ENCODE measurements around the gene MACROD1. TPM values are rescaled to one million over a fixed set of nuclear protein-coding genes. Genes with fewer than 3 reads are reported as not detected.

The MACROD1 gene
- total RNA-seq, 1 donor from 2014 or later: 20.2 TPM

DNA sequence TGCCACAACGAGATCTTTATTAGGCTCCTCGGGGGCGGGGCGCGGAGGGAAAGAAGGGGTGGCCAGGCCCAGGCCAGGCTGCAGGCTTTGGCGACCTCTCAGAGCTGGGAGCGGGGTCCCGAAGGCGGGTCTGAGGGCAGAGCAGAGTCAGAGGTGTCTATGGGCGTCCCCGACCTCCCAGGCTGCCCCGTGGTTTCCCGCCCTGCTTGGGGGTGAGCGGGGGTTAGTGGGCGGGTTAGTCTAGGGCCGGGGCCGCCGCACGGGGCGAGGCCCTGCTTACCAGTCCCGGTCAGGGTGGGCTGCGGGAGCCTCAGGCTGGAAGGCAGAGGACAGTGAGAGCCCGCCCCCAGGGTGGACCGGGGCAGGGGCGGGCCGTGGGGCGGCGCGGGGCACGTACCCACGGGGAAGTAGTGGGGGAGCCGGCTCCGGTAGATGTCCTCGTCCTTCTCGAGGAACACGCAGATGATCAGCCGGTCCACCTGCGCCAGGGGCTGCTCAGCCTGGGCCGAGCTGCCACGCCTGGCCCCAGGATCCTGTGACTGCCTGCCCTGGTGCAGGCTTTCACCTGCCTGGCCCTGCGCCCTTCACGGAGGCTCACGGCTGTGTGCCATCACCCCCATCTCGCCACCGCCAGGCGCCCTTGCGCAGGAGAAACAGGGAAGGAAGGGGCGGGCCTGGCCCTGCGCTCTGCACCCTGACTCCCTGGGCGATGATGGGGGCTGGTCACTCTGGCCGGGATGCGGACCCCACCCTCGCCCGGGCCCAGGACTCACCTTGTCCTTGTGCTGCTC is 167.2 kb downstream of the MACROD1 start:
- intact Hi-C loops (cut with micrococcal nuclease): loop anchor here (1.0 kb wide), 1 partner anchor 24 kb away; the partner anchor contains the start of gene COX8A
- Mint-ChIP-seq H3K27me3 (ENCODE audit: insufficient read depth) (no peaks in the 10 kb centered on the region), H3K4me3 (no peak overlapping the region), H3K36me3 (ENCODE audit: low read depth) (peaks cover 6% of the 10 kb centered on the region), H3K4me1 (ENCODE audit: low read depth) (no peaks in the 10 kb centered on the region), H3K27ac (no peak overlapping the region), H3K9me3 (no peaks in the 10 kb centered on the region)
- no peak for DNase-seq (ENCODE audit: low spot score)

DNA sequence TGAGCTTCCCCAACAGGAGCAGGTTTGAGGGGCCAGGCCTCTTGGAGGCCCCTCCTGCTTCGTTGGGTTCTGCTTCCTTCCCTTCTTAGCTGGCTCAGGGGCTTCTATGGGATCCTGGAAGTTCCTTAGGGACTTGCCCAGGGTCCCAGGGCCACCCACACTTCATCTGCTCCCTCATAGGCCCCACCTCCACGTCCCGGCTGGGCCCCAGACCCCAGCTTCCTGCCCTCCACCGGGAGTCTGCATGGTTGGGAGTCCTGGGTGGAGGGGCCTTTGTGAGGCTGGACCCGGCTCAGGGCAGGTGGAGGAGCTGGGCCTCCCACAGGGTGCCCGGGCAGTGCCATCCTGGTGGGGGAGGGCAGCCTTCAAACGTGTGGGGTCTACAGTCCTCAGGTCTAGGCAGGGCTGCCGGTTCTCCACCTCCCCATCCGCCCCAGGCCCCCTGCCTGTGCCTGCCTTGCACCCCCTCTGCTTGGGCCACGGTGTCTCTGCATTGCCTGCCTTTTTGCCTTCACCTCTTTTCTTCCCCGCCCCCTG is 168.0 kb downstream of the MACROD1 start:
- Mint-ChIP-seq H3K27ac (no peak overlapping the region), H3K27me3 (ENCODE audit: insufficient read depth) (no peaks in the 10 kb centered on the region), H3K4me3 (no peak overlapping the region), H3K36me3 (ENCODE audit: low read depth) (peaks cover 10% of the 10 kb centered on the region), H3K4me1 (ENCODE audit: low read depth) (peaks cover 4% of the 10 kb centered on the region), H3K9me3 (no peaks in the 10 kb centered on the region)
- DNase-seq (ENCODE audit: low spot score): no peak
- intact Hi-C loops (cut with micrococcal nuclease): no loop called here

DNA sequence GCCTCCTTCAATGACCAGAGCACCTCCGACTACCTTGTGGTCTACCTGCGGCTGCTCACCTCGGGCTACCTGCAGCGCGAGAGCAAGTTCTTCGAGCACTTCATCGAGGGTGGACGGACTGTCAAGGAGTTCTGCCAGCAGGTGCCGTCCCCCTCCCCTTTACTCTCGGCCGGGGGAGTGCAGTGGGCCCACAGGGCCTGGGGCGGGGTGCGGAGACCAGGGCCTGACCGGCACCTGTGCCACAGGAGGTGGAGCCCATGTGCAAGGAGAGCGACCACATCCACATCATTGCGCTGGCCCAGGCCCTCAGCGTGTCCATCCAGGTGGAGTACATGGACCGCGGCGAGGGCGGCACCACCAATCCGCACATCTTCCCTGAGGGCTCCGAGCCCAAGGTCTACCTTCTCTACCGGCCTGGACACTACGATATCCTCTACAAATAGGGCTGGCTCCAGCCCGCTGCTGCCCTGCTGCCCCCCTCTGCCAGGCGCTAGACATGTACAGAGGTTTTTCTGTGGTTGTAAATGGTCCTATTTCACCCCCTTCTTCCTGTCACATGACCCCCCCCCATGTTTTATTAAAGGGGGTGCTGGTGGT is 168.7 kb downstream of the MACROD1 start:
- intact Hi-C loops (cut with micrococcal nuclease): no loop called here
- no peaks in the 10 kb centered on the region for H3K9me3 Mint-ChIP-seq
- H3K27me3 Mint-ChIP-seq (ENCODE audit: insufficient read depth): no peaks in the 10 kb centered on the region
- H3K36me3 Mint-ChIP-seq (ENCODE audit: low read depth): peaks cover 11% of the 10 kb centered on the region
- no peak overlapping the region for H3K4me3 Mint-ChIP-seq
- peaks cover 5% of the 10 kb centered on the region for H3K4me1 Mint-ChIP-seq (ENCODE audit: low read depth)
- DNase-seq (ENCODE audit: low spot score): no peak
- no peak overlapping the region for H3K27ac Mint-ChIP-seq

DNA sequence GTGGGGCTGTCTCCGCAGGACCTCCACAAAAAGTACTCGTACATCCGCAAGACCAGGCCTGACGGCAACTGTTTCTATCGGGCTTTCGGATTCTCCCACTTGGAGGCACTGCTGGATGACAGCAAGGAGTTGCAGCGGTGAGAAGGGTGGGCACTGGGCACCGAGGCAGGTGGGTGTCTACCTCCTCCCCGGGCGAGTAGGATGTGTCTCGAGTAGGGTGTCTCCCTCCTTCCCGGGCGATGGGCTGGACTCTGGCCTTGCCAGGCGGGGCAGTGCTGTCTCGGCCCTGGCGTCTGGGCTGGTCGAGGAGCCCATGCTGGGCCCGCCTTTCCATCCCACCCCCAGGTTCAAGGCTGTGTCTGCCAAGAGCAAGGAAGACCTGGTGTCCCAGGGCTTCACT is 169.4 kb downstream of the MACROD1 start:
- Mint-ChIP-seq H3K9me3 (no peaks in the 10 kb centered on the region), H3K27me3 (ENCODE audit: insufficient read depth) (no peaks in the 10 kb centered on the region), H3K27ac (no peak overlapping the region), H3K36me3 (ENCODE audit: low read depth) (peaks cover 13% of the 10 kb centered on the region), H3K4me3 (no peak overlapping the region), H3K4me1 (ENCODE audit: low read depth) (peaks cover 12% of the 10 kb centered on the region)
- no peak for DNase-seq (ENCODE audit: low spot score)
- intact Hi-C loops (cut with micrococcal nuclease): no loop called here

DNA sequence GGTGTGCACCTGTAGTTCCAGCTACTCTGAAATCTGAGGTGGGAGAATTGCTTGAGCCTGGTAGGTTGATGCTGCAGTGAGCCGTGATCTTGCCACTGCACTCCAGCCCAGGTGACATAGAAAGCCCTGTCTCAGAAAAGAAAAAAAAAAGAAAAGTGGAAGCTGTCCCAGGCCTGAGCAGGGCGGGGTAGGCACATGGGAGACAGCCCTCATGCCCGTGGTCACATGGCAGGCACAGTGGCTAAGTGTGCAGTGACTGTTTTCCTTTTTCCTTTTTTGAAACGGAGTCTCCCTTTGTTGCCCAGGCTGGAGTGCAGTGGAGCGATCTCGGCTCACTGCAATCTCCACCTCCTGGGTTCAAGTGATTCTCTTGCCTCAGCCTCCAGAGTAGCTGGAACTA is 171.9 kb downstream of the MACROD1 start:
- H3K36me3 Mint-ChIP-seq (ENCODE audit: low read depth): peaks cover 20% of the 10 kb centered on the region
- H3K4me3 Mint-ChIP-seq: no peak overlapping the region
- H3K4me1 Mint-ChIP-seq (ENCODE audit: low read depth): peaks cover 18% of the 10 kb centered on the region
- H3K27ac Mint-ChIP-seq: no peak overlapping the region
- H3K9me3 Mint-ChIP-seq: no peaks in the 10 kb centered on the region
- intact Hi-C loops (cut with micrococcal nuclease): no loop called here
- DNase-seq (ENCODE audit: low spot score): no peak
- no peaks in the 10 kb centered on the region for H3K27me3 Mint-ChIP-seq (ENCODE audit: insufficient read depth)

DNA sequence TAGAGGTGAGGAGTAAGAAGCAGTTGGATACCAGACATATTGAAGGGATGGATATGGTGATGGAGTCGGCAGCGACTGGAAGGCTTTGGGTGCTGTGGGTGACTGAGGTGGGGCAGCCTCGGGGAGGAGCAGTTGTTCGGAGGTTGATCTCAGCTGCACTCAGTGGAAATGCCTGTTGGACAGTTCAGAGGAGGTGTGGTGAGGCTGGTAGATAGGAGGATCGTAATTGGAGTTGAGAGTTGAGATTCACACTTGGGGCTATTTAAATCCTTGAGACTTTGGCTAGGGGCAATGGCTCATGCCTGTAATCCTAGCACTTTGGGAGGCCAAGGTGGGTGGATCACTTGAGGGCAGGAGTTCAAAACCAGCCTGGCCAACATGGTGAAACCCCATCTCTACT is 172.8 kb downstream of the MACROD1 start:
- H3K9me3 Mint-ChIP-seq: no peaks in the 10 kb centered on the region
- intact Hi-C loops (cut with micrococcal nuclease): no loop called here
- H3K27me3 Mint-ChIP-seq (ENCODE audit: insufficient read depth): no peaks in the 10 kb centered on the region
- DNase-seq (ENCODE audit: low spot score): no peak
- no peak overlapping the region for H3K27ac Mint-ChIP-seq
- no peak overlapping the region for H3K4me3 Mint-ChIP-seq
- peaks cover 24% of the 10 kb centered on the region for H3K4me1 Mint-ChIP-seq (ENCODE audit: low read depth)
- peaks cover 24% of the 10 kb centered on the region for H3K36me3 Mint-ChIP-seq (ENCODE audit: low read depth)

DNA sequence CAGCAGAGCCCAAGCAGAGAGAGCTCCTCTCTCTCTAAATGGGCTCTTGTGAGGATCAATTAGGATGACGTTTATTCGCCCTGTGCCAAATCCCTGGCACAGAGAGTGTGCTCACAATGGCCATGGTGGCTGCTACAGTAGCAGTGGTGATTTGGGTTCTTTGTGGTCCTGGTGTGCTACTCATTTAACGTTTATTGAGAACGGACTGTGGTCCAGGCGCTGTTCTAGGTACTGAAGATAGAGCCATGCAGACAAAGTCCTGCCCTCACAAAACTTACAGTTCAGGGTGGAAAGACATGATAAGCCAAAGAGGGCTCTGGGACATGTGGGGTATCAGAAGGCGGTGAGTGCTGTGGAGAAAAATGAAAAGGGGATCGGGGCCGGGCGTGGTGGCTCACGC is 174.4 kb downstream of the MACROD1 start:
- no peak overlapping the region for H3K27ac Mint-ChIP-seq
- no peak for DNase-seq (ENCODE audit: low spot score)
- H3K36me3 Mint-ChIP-seq (ENCODE audit: low read depth): peaks cover 25% of the 10 kb centered on the region
- H3K9me3 Mint-ChIP-seq: no peaks in the 10 kb centered on the region
- no peak overlapping the region for H3K4me3 Mint-ChIP-seq
- H3K4me1 Mint-ChIP-seq (ENCODE audit: low read depth): peaks cover 33% of the 10 kb centered on the region
- intact Hi-C loops (cut with micrococcal nuclease): no loop called here
- no peaks in the 10 kb centered on the region for H3K27me3 Mint-ChIP-seq (ENCODE audit: insufficient read depth)

DNA sequence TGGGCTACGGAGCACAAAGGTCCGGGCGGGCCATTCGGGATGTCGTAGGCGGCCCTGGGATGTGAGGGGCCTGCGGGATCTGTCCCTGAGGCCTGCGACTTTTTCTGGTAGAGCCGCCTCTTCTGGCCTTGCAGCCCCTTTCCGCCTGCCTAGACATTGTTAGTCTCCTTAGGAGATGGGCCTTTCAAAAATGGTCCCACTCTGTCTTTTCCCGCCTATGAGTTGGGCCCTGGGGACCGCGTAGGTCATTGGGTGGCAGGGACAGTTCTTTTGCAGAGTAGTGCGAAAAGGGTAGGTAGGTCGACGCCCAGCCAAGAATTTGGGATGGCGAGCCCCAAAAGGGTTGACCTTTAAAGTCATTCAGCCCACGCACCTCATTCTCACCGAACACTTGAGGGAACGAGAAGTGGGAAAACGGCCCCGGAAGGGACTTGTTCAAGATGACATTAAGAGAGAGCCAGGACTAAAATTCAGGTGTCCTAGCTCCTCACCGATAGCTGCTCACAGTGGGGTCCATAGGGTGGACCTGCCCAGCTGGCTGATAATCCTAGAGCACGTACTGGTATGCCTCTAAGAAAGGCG is 178.9 kb downstream of the MACROD1 start:
- Mint-ChIP-seq H3K4me1 (ENCODE audit: low read depth) (peaks cover 35% of the 10 kb centered on the region), H3K36me3 (ENCODE audit: low read depth) (peaks cover 20% of the 10 kb centered on the region), H3K27me3 (ENCODE audit: insufficient read depth) (no peaks in the 10 kb centered on the region), H3K4me3 (peak overlapping the region; percentile 82), H3K9me3 (no peaks in the 10 kb centered on the region), H3K27ac (peak overlapping the region; percentile 12)
- intact Hi-C loops (cut with micrococcal nuclease): loop anchor here (1.0 to 5.0 kb wide), 7 partner anchors 13 to 330 kb away; partner anchors contain the start of genes COX8A, MACROD1, PRDX5 and RTN3
- DNase-seq (ENCODE audit: low spot score): no peak

DNA sequence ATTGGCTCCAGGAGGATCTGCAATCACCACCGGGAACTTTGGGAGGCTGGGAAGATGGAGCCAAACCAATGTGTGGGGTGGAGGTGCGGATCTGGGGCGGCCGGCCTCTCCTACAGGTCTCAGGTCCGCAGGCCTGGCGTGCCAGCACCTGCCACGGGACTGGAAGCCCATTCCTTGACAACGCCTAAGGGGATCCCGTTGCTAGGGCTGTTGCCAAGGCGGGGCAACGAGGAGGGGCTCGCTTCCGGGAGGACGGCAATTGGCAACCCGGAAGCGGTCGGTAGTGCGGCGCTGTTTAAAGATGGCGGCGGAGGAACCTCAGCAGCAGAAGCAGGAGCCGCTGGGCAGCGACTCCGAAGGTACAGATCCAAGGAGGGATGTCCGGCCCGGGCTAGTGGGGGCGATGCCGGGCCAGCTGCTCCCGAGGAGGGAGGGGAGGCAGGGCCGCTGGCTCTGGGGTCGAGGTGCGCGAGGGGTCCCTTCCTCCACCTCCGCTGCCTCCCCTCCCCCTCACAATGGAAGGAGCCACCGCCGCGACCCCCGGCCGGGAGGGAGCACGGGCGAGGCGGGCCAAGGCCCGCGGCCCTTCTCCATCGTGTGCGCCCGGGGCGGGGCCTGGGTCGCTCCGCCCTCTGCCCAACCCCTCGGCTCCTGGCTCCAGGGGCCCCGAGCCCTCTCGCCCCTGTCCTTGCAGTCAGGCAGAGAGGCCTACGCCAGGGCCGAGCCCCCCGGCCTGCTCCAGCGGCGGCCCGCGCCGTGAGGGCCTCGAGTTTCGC is 179.6 kb downstream of the MACROD1 start, which contains the start of gene OTUB1:
OTUB1 (plus strand) TSS at position 283 of the 776 bp plus-strand sequence; CDS start at position 302, 19 bp downstream.
- no peaks in the 10 kb centered on the region for H3K27me3 Mint-ChIP-seq (ENCODE audit: insufficient read depth)
- H3K27ac Mint-ChIP-seq: peak within 1 kb of the TSS; percentile 96
- peaks cover 16% of the 10 kb centered on the region for H3K36me3 Mint-ChIP-seq (ENCODE audit: low read depth)
- peak within 1 kb of the TSS; percentile 97 for H3K4me3 Mint-ChIP-seq
- DNase-seq (ENCODE audit: low spot score): peak; percentile 86
- peaks cover 32% of the 10 kb centered on the region for H3K4me1 Mint-ChIP-seq (ENCODE audit: low read depth)
- intact Hi-C loops (cut with micrococcal nuclease): loop anchor here (1.0 to 5.0 kb wide), 7 partner anchors 12 to 331 kb away; partner anchors contain the start of genes COX8A, MACROD1, PRDX5 and RTN3
- H3K9me3 Mint-ChIP-seq: no peaks in the 10 kb centered on the region

DNA sequence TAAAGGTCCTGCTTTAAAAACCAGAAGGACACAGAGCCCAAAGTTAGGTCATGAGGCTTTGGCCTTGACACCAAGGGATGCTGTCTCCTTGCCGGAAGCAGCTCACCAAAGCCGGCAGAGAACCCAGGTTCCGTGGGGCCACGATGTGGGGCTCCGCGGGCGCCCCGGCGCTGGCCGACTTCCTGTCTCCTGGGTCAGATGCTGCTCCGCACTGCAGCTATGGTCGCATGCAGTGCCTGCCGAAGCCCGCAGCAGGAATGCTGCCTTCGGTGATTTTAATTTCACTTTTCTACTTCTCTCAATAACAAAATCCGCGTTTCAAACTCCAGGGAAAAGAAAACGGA is 180.1 kb downstream of the MACROD1 start:
- intact Hi-C loops (cut with micrococcal nuclease): loop anchor here (1.0 to 5.0 kb wide), 8 partner anchors 11 to 332 kb away; partner anchors contain the start of genes COX8A, MACROD1, MARK2 and PRDX5
- Mint-ChIP-seq H3K27me3 (ENCODE audit: insufficient read depth) (no peaks in the 10 kb centered on the region), H3K36me3 (ENCODE audit: low read depth) (peaks cover 12% of the 10 kb centered on the region), H3K9me3 (no peaks in the 10 kb centered on the region), H3K27ac (peak overlapping the region; percentile 96), H3K4me3 (peak overlapping the region; percentile 97), H3K4me1 (ENCODE audit: low read depth) (peaks cover 35% of the 10 kb centered on the region)
- DNase-seq (ENCODE audit: low spot score): peak; percentile 72

DNA sequence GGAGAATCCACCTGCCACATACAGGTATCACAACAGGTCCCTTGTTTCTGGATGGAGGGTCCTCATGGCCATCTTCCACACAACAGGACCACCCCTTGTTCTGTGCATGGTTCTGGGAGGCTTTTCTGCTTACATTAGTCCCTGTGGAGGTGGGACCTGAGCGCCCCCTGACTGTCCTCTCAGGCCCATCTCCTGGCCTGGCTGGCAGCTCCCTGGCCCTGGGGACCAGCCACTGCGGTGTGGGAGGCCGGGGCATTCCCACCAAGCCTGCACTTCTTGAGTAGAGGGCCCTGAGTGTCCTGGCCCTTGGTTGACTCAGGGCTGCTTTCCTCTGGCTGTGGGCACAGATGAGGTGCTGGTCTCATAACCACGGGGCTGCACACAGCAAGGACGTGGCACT is 186.5 kb downstream of the MACROD1 start:
- Mint-ChIP-seq H3K9me3 (no peaks in the 10 kb centered on the region), H3K36me3 (ENCODE audit: low read depth) (peaks cover 16% of the 10 kb centered on the region), H3K27me3 (ENCODE audit: insufficient read depth) (no peaks in the 10 kb centered on the region), H3K4me1 (ENCODE audit: low read depth) (peaks cover 23% of the 10 kb centered on the region), H3K4me3 (no peak overlapping the region), H3K27ac (no peak overlapping the region)
- DNase-seq (ENCODE audit: low spot score): no peak
- intact Hi-C loops (cut with micrococcal nuclease): loop anchor here (10.0 kb wide), 1 partner anchor 305 kb away; the partner anchor contains the start of genes BAD and GPR137

DNA sequence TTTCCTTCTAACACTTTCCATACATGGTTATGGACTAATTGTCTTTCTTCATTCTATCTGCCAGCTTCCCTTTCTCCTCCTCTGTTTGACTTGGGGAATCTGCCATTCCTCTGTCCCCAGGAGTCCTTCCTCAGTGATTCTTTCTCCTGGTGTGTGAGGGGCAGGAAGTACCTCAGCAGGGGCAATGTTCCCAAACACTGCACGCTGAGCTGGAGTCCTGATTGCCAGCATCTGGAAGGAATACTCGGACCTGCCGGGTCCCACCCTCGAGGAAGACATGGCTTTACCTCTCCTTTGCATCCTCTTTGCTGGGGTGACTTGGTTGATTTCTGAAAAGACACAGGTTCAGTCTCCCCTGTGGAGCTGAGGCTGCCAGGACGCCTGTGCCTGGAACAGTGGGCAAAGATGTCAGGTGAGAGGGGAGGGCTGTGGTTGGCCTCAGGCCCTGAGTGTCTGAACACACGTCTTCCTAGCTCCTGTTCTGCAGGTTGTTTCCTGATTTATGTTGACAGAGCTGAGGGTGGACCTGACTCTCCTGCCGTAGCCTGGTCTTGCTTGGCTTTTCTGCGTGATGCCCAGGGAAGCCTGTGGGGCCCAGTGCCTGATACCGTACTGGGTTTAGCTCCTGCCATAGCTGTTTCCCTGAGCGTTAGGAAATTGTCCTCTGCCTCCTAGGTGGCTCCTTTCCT is 187.2 kb downstream of the MACROD1 start:
- peaks cover 23% of the 10 kb centered on the region for H3K4me1 Mint-ChIP-seq (ENCODE audit: low read depth)
- H3K27me3 Mint-ChIP-seq (ENCODE audit: insufficient read depth): no peaks in the 10 kb centered on the region
- no peak overlapping the region for H3K27ac Mint-ChIP-seq
- no peak overlapping the region for H3K4me3 Mint-ChIP-seq
- peaks cover 16% of the 10 kb centered on the region for H3K36me3 Mint-ChIP-seq (ENCODE audit: low read depth)
- no peaks in the 10 kb centered on the region for H3K9me3 Mint-ChIP-seq
- intact Hi-C loops (cut with micrococcal nuclease): loop anchor here (10.0 kb wide), 1 partner anchor 306 kb away; the partner anchor contains the start of genes BAD and GPR137
- DNase-seq (ENCODE audit: low spot score): no peak

Measured in activated T-helper 1 cell treated with anti-CD3 and anti-CD28 coated beads, Interleukin-12 subunit alpha, Interleukin-12 subunit beta, Interleukin-2, Interleukin-4 antibody, amounts not matched to agents 30 ng/mL and 10 ng/mL and 1 ng/mL, durations not matched to agents 14 hours and 24 hours and 36 hours (primary cell).